SK-N-SH treated with all-trans-retinoic acid at 6 μM for 48 hours (cell line): ENCODE measurements around the gene IGSF6.
"Not testable (repeated sequence)": the region's sequence is repeated elsewhere in the genome, so short reads cannot be mapped to it uniquely, and the experiment has no call there.

Source experiments
- CSDC2 ChIP-seq: fragments of 250-450 bp; sonication (Bioruptor Pico); IDR thresholded peaks from 2 replicates; pipeline ENCODE4 v1.5.0; 2020; ENCODE audit warnings: mild to moderate bottlenecking, moderate library complexity
- ESRRG ChIP-seq: fragments of 250-450 bp; sonication (Bioruptor Pico); IDR thresholded peaks from 2 replicates; pipeline ENCODE4 v1.6.1; 2021; ENCODE audit warnings: mild to moderate bottlenecking
- ISL1 ChIP-seq: fragments of 250-450 bp; sonication (Bioruptor Pico); IDR thresholded peaks from 2 replicates; pipeline ENCODE4 v2.1.2; 2022; ENCODE audit warnings: mild to moderate bottlenecking, moderate library complexity
- PPARA ChIP-seq: fragments of 250-450 bp; sonication (Bioruptor Pico); IDR thresholded peaks from 2 replicates; pipeline ENCODE4 v1.5.0; 2020; ENCODE audit warnings: mild to moderate bottlenecking, borderline replicate concordance
- ZC3H10 ChIP-seq: fragments of 250-450 bp; sonication (Bioruptor Pico); IDR thresholded peaks from 2 replicates; pipeline ENCODE4 v1.5.1; 2021; ENCODE audit warnings: mild to moderate bottlenecking, moderate library complexity
- ZFP3 ChIP-seq: fragments of 250-450 bp; sonication (Bioruptor Pico); IDR thresholded peaks from 2 replicates; pipeline ENCODE4 v1.5.0; 2020; ENCODE audit warnings: mild to moderate bottlenecking, moderate library complexity
- ZFP30 ChIP-seq: fragments of 450-650 bp; formaldehyde crosslinking; IDR thresholded peaks from 2 replicates; pipeline ENCODE4 v1.5.0; 2022; ENCODE audit warnings: mild to moderate bottlenecking, moderate library complexity
- TF ChIP-seq, protein P1 (sequence below): fragments of 250-450 bp; sonication (Bioruptor Pico); IDR thresholded peaks from 2 replicates; pipeline ENCODE4 v1.8.0; 2021; ENCODE audit warnings: low read depth, mild to moderate bottlenecking, moderate library complexity, borderline replicate concordance
- TF ChIP-seq, protein P2 (sequence below): fragments of 250-450 bp; sonication (Bioruptor Pico); IDR thresholded peaks from 2 replicates; pipeline ENCODE4 v1.5.1; 2020; ENCODE audit warnings: low read depth, mild to moderate bottlenecking, moderate library complexity
- TF ChIP-seq, protein P3 (sequence below): fragments of 250-450 bp; sonication (Bioruptor Pico); IDR thresholded peaks from 2 replicates; pipeline ENCODE4 v1.8.0; 2020; ENCODE audit warnings: mild to moderate bottlenecking, moderate library complexity, borderline replicate concordance

DNA sequence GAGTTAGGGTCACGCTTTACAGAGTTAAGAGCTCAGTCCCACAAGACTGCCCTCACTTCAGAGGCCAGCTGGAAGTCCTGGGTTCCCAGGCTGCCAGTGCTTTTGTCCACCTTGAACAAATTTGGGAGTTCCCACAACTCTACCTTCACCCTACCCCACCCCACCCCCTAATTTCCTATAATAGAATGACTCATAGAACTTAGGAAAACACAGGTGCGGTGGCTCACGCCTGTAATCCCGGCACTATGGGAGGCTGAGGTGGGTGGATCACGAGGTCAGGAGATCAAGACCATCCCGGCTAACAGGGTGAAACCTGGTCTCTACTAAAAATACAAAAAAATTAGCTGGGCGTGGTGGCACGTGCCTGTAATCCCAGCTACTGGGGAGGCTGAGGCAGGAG, 46.6 kb downstream of the IGSF6 start:
- not testable (repeated sequence) for TF ChIP-seq ZFP30, CSDC2, ESRRG, ZFP3, ZC3H10, PPARA, ISL1 (CRISPR knock-in tag)
- TF ChIP-seq, protein P1, sequence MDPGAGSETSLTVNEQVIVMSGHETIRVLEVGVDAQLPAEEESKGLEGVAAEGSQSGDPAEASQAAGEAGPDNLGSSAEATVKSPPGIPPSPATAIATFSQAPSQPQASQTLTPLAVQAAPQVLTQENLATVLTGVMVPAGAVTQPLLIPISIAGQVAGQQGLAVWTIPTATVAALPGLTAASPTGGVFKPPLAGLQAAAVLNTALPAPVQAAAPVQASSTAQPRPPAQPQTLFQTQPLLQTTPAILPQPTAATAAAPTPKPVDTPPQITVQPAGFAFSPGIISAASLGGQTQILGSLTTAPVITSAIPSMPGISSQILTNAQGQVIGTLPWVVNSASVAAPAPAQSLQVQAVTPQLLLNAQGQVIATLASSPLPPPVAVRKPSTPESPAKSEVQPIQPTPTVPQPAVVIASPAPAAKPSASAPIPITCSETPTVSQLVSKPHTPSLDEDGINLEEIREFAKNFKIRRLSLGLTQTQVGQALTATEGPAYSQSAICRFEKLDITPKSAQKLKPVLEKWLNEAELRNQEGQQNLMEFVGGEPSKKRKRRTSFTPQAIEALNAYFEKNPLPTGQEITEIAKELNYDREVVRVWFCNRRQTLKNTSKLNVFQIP = not testable (repeated sequence)
- TF ChIP-seq, protein P2, sequence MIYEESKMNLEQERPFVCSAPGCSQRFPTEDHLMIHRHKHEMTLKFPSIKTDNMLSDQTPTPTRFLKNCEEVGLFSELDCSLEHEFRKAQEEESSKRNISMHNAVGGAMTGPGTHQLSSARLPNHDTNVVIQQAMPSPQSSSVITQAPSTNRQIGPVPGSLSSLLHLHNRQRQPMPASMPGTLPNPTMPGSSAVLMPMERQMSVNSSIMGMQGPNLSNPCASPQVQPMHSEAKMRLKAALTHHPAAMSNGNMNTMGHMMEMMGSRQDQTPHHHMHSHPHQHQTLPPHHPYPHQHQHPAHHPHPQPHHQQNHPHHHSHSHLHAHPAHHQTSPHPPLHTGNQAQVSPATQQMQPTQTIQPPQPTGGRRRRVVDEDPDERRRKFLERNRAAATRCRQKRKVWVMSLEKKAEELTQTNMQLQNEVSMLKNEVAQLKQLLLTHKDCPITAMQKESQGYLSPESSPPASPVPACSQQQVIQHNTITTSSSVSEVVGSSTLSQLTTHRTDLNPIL = not testable (repeated sequence)
- TF ChIP-seq, protein P3, sequence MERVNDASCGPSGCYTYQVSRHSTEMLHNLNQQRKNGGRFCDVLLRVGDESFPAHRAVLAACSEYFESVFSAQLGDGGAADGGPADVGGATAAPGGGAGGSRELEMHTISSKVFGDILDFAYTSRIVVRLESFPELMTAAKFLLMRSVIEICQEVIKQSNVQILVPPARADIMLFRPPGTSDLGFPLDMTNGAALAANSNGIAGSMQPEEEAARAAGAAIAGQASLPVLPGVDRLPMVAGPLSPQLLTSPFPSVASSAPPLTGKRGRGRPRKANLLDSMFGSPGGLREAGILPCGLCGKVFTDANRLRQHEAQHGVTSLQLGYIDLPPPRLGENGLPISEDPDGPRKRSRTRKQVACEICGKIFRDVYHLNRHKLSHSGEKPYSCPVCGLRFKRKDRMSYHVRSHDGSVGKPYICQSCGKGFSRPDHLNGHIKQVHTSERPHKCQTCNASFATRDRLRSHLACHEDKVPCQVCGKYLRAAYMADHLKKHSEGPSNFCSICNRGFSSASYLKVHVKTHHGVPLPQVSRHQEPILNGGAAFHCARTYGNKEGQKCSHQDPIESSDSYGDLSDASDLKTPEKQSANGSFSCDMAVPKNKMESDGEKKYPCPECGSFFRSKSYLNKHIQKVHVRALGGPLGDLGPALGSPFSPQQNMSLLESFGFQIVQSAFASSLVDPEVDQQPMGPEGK (CRISPR knock-in tag) = not testable (repeated sequence)
